ENCODE data around the gene GSE1. TPM values are rescaled to one million over a fixed set of nuclear protein-coding genes. Genes with fewer than 3 reads are reported as not detected.
A peak's percentile ranks its signal among the peaks of the same experiment; 100 is the strongest.

The GSE1 gene
- total RNA-seq, 2 experiments from 2014 or later = 15.3 to 16.0 TPM

- CTCF ChIA-PET = interaction anchor here (0.8 to 8.3 kb wide), 10 partner anchors 9 to 243 kb away, joined by 3 to 74 read pairs (median 6); partner anchors contain the start of gene GINS2
- no peaks in the 10 kb centered on the region for H3K9me3 Mint-ChIP-seq
- H3K27me3 Mint-ChIP-seq = no peaks in the 10 kb centered on the region
- H3K4me1 Mint-ChIP-seq (ENCODE audit: low read depth) = no peaks in the 10 kb centered on the region
- POLR2A ChIA-PET = no interaction called here
- H3K27ac Mint-ChIP-seq = no peak overlapping the region
- DNase-seq = no peak
- intact Hi-C loops (cut with micrococcal nuclease) = loop anchor here (1.0 kb wide), 1 partner anchor 59 kb away; no protein-coding TSS in a partner anchor
- peaks cover 15% of the 10 kb centered on the region for H3K36me3 Mint-ChIP-seq
- H3K4me3 Mint-ChIP-seq = no peak overlapping the region
Measured at GRCh38 chr16:85659336-85659735, 46.2 kb downstream of the GSE1 start.

- peak; percentile 80 for DNase-seq
- Mint-ChIP-seq H3K9me3 (no peaks in the 10 kb centered on the region), H3K4me1 (ENCODE audit: low read depth) (no peaks in the 10 kb centered on the region), H3K27me3 (no peaks in the 10 kb centered on the region), H3K27ac (peak overlapping the region; percentile 23), H3K36me3 (peaks cover 15% of the 10 kb centered on the region), H3K4me3 (no peak overlapping the region)
- ChIA-PET POLR2A (no interaction called here), CTCF (interaction anchor here (0.7 to 8.3 kb wide), 11 partner anchors 8 to 244 kb away, joined by 3 to 74 read pairs (median 5); partner anchors contain the start of gene GINS2)
- intact Hi-C loops (cut with micrococcal nuclease) = loop anchor here (1.0 kb wide), 1 partner anchor 58 kb away; no protein-coding TSS in a partner anchor
Measured at GRCh38 chr16:85659805-85660511, 46.8 kb downstream of the GSE1 start.

GRCh38 chr16:85660843-85661739 is 48.0 kb downstream of the GSE1 start:
- CTCF ChIA-PET = interaction anchor here (0.7 to 8.3 kb wide), 4 partner anchors 11 to 57 kb away, joined by 3 to 74 read pairs (median 8); no protein-coding TSS in a partner anchor
- Mint-ChIP-seq H3K4me3 (no peak overlapping the region), H3K9me3 (no peaks in the 10 kb centered on the region), H3K36me3 (peaks cover 18% of the 10 kb centered on the region), H3K27ac (no peak overlapping the region), H3K27me3 (no peaks in the 10 kb centered on the region), H3K4me1 (ENCODE audit: low read depth) (no peaks in the 10 kb centered on the region)
- intact Hi-C loops (cut with micrococcal nuclease) = no loop called here
- DNase-seq = no peak
- POLR2A ChIA-PET = no interaction called here

- Mint-ChIP-seq H3K4me1 (ENCODE audit: low read depth) (no peaks in the 10 kb centered on the region), H3K27me3 (no peaks in the 10 kb centered on the region), H3K9me3 (no peaks in the 10 kb centered on the region), H3K27ac (no peak overlapping the region), H3K4me3 (no peak overlapping the region), H3K36me3 (peaks cover 20% of the 10 kb centered on the region)
- DNase-seq = no peak
- ChIA-PET CTCF (interaction anchor here (8.3 kb wide), 1 partner anchor 56 kb away, joined by 74 read pairs; no protein-coding TSS in a partner anchor), POLR2A (no interaction called here)
- intact Hi-C loops (cut with micrococcal nuclease) = no loop called here
Measured at GRCh38 chr16:85661740-85662481, 48.8 kb downstream of the GSE1 start.

- H3K36me3 Mint-ChIP-seq = peaks cover 20% of the 10 kb centered on the region
- ChIA-PET CTCF (interaction anchor here (8.3 kb wide), 1 partner anchor 56 kb away, joined by 74 read pairs; no protein-coding TSS in a partner anchor), POLR2A (no interaction called here)
- H3K27ac Mint-ChIP-seq = no peak overlapping the region
- intact Hi-C loops (cut with micrococcal nuclease) = no loop called here
- H3K4me1 Mint-ChIP-seq (ENCODE audit: low read depth) = no peaks in the 10 kb centered on the region
- no peak overlapping the region for H3K4me3 Mint-ChIP-seq
- no peaks in the 10 kb centered on the region for H3K9me3 Mint-ChIP-seq
- H3K27me3 Mint-ChIP-seq = no peaks in the 10 kb centered on the region
- no peak for DNase-seq
Measured at GRCh38 chr16:85662482-85662812, 49.3 kb downstream of the GSE1 start.

- ChIA-PET CTCF (interaction anchor here (8.3 kb wide), 1 partner anchor 55 kb away, joined by 74 read pairs; no protein-coding TSS in a partner anchor), POLR2A (no interaction called here)
- no peak overlapping the region for H3K27ac Mint-ChIP-seq
- H3K4me3 Mint-ChIP-seq = no peak overlapping the region
- no peaks in the 10 kb centered on the region for H3K27me3 Mint-ChIP-seq
- no peaks in the 10 kb centered on the region for H3K9me3 Mint-ChIP-seq
- no peak for DNase-seq
- H3K36me3 Mint-ChIP-seq = peaks cover 16% of the 10 kb centered on the region
- H3K4me1 Mint-ChIP-seq (ENCODE audit: low read depth) = no peaks in the 10 kb centered on the region
- intact Hi-C loops (cut with micrococcal nuclease) = no loop called here
Measured at GRCh38 chr16:85662976-85663830, 50.1 kb downstream of the GSE1 start.

- Mint-ChIP-seq H3K36me3 (peaks cover 16% of the 10 kb centered on the region), H3K4me3 (no peak overlapping the region)
- CTCF ChIA-PET = no interaction called here
Measured at GRCh38 chr16:85663891-85664321, 50.8 kb downstream of the GSE1 start.

GRCh38 chr16:85664580-85665372 is 51.7 kb downstream of the GSE1 start:
- DNase-seq = no peak
- peaks cover 18% of the 10 kb centered on the region for H3K36me3 Mint-ChIP-seq
- H3K9me3 Mint-ChIP-seq = no peaks in the 10 kb centered on the region

More at GRCh38 chr16:85663891-85664321, 50.8 kb downstream of the GSE1 start:
- no peaks in the 10 kb centered on the region for H3K27me3 Mint-ChIP-seq
- POLR2A ChIA-PET = no interaction called here
- no peak for DNase-seq
- no peaks in the 10 kb centered on the region for H3K9me3 Mint-ChIP-seq
- H3K27ac Mint-ChIP-seq = no peak overlapping the region
- no peaks in the 10 kb centered on the region for H3K4me1 Mint-ChIP-seq (ENCODE audit: low read depth)
- intact Hi-C loops (cut with micrococcal nuclease) = no loop called here

GRCh38 chr16:85665373-85665740 is 52.2 kb downstream of the GSE1 start:
- DNase-seq = no peak
- H3K4me1 Mint-ChIP-seq (ENCODE audit: low read depth) = no peaks in the 10 kb centered on the region
- CTCF ChIA-PET = no interaction called here
- no peak overlapping the region for H3K27ac Mint-ChIP-seq
- POLR2A ChIA-PET = no interaction called here
- H3K27me3 Mint-ChIP-seq = no peaks in the 10 kb centered on the region
- no peak overlapping the region for H3K4me3 Mint-ChIP-seq
- H3K9me3 Mint-ChIP-seq = no peaks in the 10 kb centered on the region
- H3K36me3 Mint-ChIP-seq = peaks cover 23% of the 10 kb centered on the region
- intact Hi-C loops (cut with micrococcal nuclease) = no loop called here

More at GRCh38 chr16:85664580-85665372, 51.7 kb downstream of the GSE1 start:
- POLR2A ChIA-PET = no interaction called here
- CTCF ChIA-PET = no interaction called here
- Mint-ChIP-seq H3K27me3 (no peaks in the 10 kb centered on the region), H3K27ac (no peak overlapping the region), H3K4me1 (ENCODE audit: low read depth) (no peaks in the 10 kb centered on the region), H3K4me3 (no peak overlapping the region)
- intact Hi-C loops (cut with micrococcal nuclease) = no loop called here

GRCh38 chr16:85665929-85666328 is 52.8 kb downstream of the GSE1 start:
- ChIA-PET CTCF (no interaction called here), POLR2A (no interaction called here)
- no peaks in the 10 kb centered on the region for H3K4me1 Mint-ChIP-seq (ENCODE audit: low read depth)
- H3K4me3 Mint-ChIP-seq = no peak overlapping the region
- H3K9me3 Mint-ChIP-seq = no peaks in the 10 kb centered on the region
- no peak overlapping the region for H3K27ac Mint-ChIP-seq
- no peak for DNase-seq
- H3K36me3 Mint-ChIP-seq = peaks cover 27% of the 10 kb centered on the region
- intact Hi-C loops (cut with micrococcal nuclease) = no loop called here
- no peaks in the 10 kb centered on the region for H3K27me3 Mint-ChIP-seq
